Kidney (tissue), 14 donors: ENCODE measurements around the gene CRIP3. TPM values are rescaled to one million over a fixed set of nuclear protein-coding genes. Genes with fewer than 3 reads are reported as not detected.

Source experiments
- DNase-seq, 5 donors: peaks; one replicate each; pipeline ENCODE4 v3.0.0-alpha.2; 2013 to 2020
- FAIRE-seq: peaks from 2 replicates; lab custom pipeline; 2012; peaks lifted over from hg19 to GRCh38; lab: Jason Lieb, UNC
- H3K27ac ChIP-seq, 2 donors: one replicate each; pipeline ENCODE4 v1.7.0; 2013; ENCODE audit warnings: low read depth in 2 of 2, low read length in 2 of 2, inconsistent platforms in 1 of 2
- H3K27me3 ChIP-seq: one replicate; pipeline ENCODE4 v1.7.1; 2013; ENCODE audit warnings: low read length, inconsistent platforms; ENCODE audit not compliant: control insufficient read depth, insufficient read depth
- H3K36me3 ChIP-seq, 3 donors: one replicate each; pipeline versions ENCODE4 v1.7.0 to v1.7.1; 2013; ENCODE audit warnings: low read length in 3 of 3, control low read depth in 1 of 3, inconsistent platforms in 1 of 3; ENCODE audit not compliant: insufficient read depth in 3 of 3, control insufficient read depth in 2 of 3
- H3K4me1 ChIP-seq, 3 donors: one replicate each; pipeline versions ENCODE4 v1.7.0 to v1.7.1; 2013; ENCODE audit warnings: low read length in 3 of 3, inconsistent platforms in 1 of 3, low read depth in 1 of 3; ENCODE audit not compliant: control insufficient read depth in 2 of 3, insufficient read depth in 2 of 3
- H3K4me3 ChIP-seq, 3 donors: one replicate each; pipeline versions ENCODE4 v1.7.0 to v1.8.1; 2013; ENCODE audit warnings: low read length in 3 of 3, control low read depth in 1 of 3, inconsistent platforms in 1 of 3
- H3K9ac ChIP-seq, 3 donors: one replicate each; pipeline versions ENCODE4 v1.7.0 to v1.7.1; 2013; ENCODE audit warnings: low read length in 3 of 3, control low read depth in 1 of 3, inconsistent platforms in 1 of 3
- H3K9me3 ChIP-seq, 3 donors: one replicate each; pipeline versions ENCODE4 v1.7.0 to v1.7.1; 2013; ENCODE audit warnings: low read length in 3 of 3, control low read depth in 1 of 3, inconsistent platforms in 1 of 3; ENCODE audit not compliant: control insufficient read depth in 2 of 3, insufficient read depth in 1 of 3
- CTCF ChIP-seq: IDR thresholded peaks from 3 replicates; pipeline ENCODE4 v1.5.1; 2012; ENCODE audit warnings: mild to moderate bottlenecking, moderate library complexity, borderline replicate concordance; ENCODE audit not compliant: insufficient read depth; ENCODE audit errors: extremely low read depth
- intact Hi-C: fragments of 100-400 bp; cut with DNase I; formaldehyde crosslinking; loops from one replicate; pipeline ENCODE4 v1.11.1; 2022
- polyA plus RNA-seq: library from polyadenylated mRNA; stranded (reverse); fragments of 350-450 nt; fragmentation: Illumina TruSeq; extraction: RNeasy Lipid Tissue Mini Kit (QIAGEN cat#74804); gene quantifications from one replicate; pipeline ENCODE4 v1.2.3, GENCODE V29; 2014; ENCODE audit warnings: low read depth, low replicate concordance; ENCODE audit not compliant: insufficient read depth
- total RNA-seq: library from RNA; stranded (reverse); fragmentation: NEBNext Ultra II Directional; extraction: Animal tissue kit (Norgen Biotek cat#: 25700); gene quantifications from one replicate; pipeline ENCODE4 v1.2.1, GENCODE V29; 2021
- donor health status: control.
- donor health status: control.
- donor health status: control.
- donor health status: control.
- donor health status: control.
- donor health status: DM: yes; HTN: yes; CAD: no.
- donor health status: Normal renal cell carcinoma (clear cell type).

CRIP3 gene
- total and polyA plus RNA-seq, 2 donors from 2014 or later: 5.6 to 14.3 TPM

- intact Hi-C loops: no loop called here
- Histone ChIP-seq H3K36me3 (no peaks in the 10 kb centered on the region), H3K9ac (no peak overlapping the region), H3K4me3 (no peak overlapping the region), H3K9me3 (no peaks in the 10 kb centered on the region), H3K4me1 (peaks cover 0 to 8% (median 0%) of the 10 kb centered on the region in 3 donors), H3K27me3 (no peaks in the 10 kb centered on the region), H3K27ac (no peak overlapping the region)
- TF ChIP-seq CTCF: no peak
- no peak for FAIRE-seq
- DNase-seq: no peak
These were observed 3.0 kb upstream of the CRIP3 start for GRCh38 chr6:43311666-43312065.

GRCh38 chr6:43310624-43311023 lies 2.0 kb upstream of the CRIP3 start:
- H3K9ac ChIP-seq: no peak overlapping the region
- H3K9me3 ChIP-seq: no peaks in the 10 kb centered on the region
- peaks cover 0 to 8% (median 0%) of the 10 kb centered on the region in 3 donors for H3K4me1 ChIP-seq
- H3K27ac ChIP-seq: no peak overlapping the region
- no peak for TF ChIP-seq CTCF
- H3K4me3 ChIP-seq: no peak overlapping the region
- no peaks in the 10 kb centered on the region for H3K36me3 ChIP-seq
- intact Hi-C loops: no loop called here
- H3K27me3 ChIP-seq: no peaks in the 10 kb centered on the region
- DNase-seq (no peak), FAIRE-seq (no peak)

GRCh38 chr6:43310134-43310533 lies 1.5 kb upstream of the CRIP3 start:
- Histone ChIP-seq H3K9ac (no peak overlapping the region), H3K4me3 (no peak overlapping the region), H3K27ac (no peak overlapping the region), H3K27me3 (no peaks in the 10 kb centered on the region), H3K36me3 (no peaks in the 10 kb centered on the region), H3K4me1 (peaks cover 0 to 8% (median 0%) of the 10 kb centered on the region in 3 donors), H3K9me3 (no peaks in the 10 kb centered on the region)
- TF ChIP-seq CTCF: no peak
- intact Hi-C loops: no loop called here
- peak in 1 of 5 donors; percentile 5 for DNase-seq
- no peak for FAIRE-seq

GRCh38 chr6:43308990-43309477 lies 408 bp upstream of the CRIP3 start:
- Histone ChIP-seq H3K27me3 (no peaks in the 10 kb centered on the region), H3K4me3 (peak overlapping the region; percentile 33 to 39 (median 38)), H3K4me1 (peaks cover 0 to 8% (median 0%) of the 10 kb centered on the region in 3 donors), H3K9ac (no peak overlapping the region), H3K27ac (no peak overlapping the region), H3K9me3 (no peaks in the 10 kb centered on the region), H3K36me3 (no peaks in the 10 kb centered on the region)
- DNase-seq (no peak), FAIRE-seq (no peak)
- no peak for TF ChIP-seq CTCF
- intact Hi-C loops: no loop called here
